ENCODE measurements around the gene COL16A1.

Gene COL16A1

DNA sequence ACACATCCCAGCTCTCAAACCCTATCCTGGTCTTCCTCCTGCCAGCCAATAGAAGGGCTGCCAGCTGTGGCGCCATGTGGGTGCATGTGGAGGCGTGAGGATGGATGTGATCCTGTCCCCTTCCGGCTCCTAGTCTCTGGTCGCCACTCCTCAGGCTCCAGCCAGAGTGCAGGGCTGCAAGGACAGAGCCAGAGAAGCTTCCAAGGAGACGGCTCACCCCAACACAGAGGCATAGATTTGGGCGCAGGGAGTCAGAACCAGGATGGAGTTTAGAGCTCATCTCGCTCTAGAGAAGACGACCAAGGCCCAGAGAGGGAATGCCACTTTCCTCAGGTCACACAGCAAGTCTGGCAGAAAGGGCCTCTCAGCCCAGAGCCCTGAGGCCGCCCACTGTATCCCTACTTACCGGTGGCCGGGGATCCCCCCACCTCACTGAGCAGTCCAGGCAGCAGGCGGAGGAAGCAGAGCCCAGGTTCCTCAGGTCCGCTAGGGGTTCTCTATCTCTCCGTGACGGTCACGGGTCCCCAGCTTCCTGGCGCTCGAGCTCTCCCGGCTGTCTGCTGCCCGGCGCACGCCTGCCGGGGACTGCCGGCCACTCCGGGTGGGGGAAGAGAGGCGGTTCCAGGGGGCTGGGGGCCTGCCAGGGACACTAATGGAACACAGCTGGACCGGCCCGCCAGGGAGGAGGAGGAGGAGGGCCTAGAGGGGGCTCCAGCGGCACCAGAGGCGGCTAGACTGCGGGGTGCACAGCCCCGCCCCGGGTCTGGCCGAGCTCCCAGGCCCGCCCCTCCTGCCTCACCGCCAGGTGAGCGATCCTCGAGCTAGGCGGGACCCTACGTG is at the start of gene COL16A1:
COL16A1 (minus strand) TSS at position 587 of the 840 bp plus-strand sequence. CDS start 1,824 bp downstream, outside the sequence.
- DNase-seq (ENCODE audit: low spot score) (peak; percentile 60), FAIRE-seq (no peak)

- FAIRE-seq (no peak), DNase-seq (ENCODE audit: low spot score) (no peak)
Observed at GRCh38 chr1:31752952-31753475, 49.2 kb upstream of the COL16A1 start.

GRCh38 chr1:31752258-31752657 is 48.4 kb upstream of the COL16A1 start:
- DNase-seq (ENCODE audit: low spot score) = no peak
- FAIRE-seq = no peak

GRCh38 chr1:31751822-31752241 is 48.0 kb upstream of the COL16A1 start:
- DNase-seq (ENCODE audit: low spot score) (no peak), FAIRE-seq (no peak)

DNA sequence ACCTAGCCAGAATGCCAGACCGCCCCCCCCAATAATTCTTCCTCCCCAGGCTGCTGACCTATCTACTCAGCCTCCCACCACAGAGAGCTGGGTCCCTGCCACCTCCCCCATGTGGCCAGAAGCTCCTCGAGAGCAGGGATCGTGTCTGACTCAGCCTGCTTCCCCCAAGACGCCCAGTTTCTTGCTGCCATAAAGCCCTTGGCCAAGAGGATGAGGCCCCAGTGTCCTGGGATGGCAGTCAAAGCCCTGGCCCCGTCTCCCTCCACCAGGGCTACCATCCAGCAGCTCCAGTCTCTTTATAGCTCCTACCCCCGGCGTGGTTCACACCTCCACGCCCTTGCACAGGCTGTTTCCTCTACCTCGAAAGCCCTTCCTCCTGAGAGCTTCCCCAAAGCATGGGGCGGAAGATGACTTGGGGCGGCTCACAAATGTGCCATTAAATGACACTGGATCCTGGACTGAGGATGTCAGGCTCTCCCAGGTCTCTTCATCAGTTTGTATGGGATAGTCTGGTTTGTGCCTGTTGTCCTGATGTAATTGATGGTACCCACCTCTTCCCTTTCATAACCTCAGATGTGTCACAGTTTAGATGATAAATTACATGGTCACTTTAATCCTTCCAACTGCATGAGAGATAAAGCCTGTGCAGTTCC is 47.2 kb upstream of the COL16A1 start:
- DNase-seq (ENCODE audit: low spot score) (no peak), FAIRE-seq (no peak)

DNA sequence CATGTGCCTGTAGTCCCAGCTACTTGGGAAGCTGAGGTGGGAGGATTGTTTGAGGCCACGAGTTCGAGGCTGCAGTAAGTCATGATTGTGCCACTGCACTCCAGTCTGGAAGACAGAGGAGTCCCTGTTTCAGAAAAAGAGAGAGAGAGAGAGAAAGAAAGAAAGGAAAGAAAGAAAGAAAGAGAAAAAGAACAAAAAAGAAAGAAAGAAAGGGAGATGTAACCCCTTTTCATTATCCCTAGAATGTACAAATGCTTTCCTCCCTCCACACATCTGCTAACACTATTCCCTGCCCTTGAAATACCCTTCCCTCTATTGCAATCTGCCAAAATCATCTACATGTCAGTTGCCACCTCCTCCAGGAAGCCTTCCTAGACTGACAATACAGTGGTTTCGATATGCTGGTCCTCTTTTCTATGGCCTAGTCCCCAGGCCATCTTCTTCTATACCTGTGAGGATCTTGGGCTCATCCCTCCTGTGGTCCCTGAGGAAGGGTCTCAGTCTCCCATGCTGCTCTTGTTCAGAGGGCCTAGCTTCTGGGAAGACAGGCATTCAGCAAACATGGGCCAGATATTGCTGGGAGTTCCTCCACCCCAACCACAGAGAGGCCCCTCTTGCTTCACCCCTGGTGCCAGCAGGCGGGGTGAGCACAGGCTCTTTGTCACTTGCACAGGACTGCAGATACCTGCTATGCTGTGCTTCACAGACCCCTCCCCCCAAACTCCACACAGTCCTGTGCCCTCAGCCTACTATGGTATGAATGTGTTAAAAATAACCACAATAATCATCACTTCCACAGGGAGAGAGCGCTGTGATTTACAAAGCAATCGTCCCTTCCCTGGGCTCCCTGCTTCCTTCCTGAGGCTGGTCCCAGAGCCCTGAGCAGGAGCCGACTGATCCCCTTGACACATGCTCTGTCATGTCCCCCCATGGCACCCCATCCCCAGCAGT is 46.2 kb upstream of the COL16A1 start:
- FAIRE-seq (no peak), DNase-seq (ENCODE audit: low spot score) (no peak)

- FAIRE-seq (no peak), DNase-seq (ENCODE audit: low spot score) (no peak)
Observed at GRCh38 chr1:31748365-31748764, 44.5 kb upstream of the COL16A1 start.

DNA sequence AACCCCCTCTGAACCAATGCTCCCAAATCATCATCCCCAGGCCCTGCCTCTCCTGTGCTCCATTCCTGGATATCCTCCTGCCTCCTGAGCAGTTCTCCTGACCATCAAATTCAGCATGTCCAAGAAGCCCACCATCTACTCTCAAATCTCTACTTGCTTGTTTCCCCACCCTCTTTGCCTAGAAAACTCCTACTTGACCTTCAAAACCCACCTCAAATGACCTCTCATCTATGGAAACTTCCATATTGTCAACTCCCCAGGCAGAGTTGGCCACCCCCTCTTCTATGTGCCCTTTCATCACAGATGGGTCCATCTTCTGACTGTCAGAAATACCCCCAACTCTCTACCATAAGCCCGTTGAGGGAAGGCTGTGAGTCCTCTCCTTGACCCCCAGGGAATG is 43.5 kb upstream of the COL16A1 start:
- no peak for DNase-seq (ENCODE audit: low spot score)
- FAIRE-seq = no peak

GRCh38 chr1:31746687-31747086 is 42.9 kb upstream of the COL16A1 start:
- no peak for FAIRE-seq
- DNase-seq (ENCODE audit: low spot score) = no peak

DNA sequence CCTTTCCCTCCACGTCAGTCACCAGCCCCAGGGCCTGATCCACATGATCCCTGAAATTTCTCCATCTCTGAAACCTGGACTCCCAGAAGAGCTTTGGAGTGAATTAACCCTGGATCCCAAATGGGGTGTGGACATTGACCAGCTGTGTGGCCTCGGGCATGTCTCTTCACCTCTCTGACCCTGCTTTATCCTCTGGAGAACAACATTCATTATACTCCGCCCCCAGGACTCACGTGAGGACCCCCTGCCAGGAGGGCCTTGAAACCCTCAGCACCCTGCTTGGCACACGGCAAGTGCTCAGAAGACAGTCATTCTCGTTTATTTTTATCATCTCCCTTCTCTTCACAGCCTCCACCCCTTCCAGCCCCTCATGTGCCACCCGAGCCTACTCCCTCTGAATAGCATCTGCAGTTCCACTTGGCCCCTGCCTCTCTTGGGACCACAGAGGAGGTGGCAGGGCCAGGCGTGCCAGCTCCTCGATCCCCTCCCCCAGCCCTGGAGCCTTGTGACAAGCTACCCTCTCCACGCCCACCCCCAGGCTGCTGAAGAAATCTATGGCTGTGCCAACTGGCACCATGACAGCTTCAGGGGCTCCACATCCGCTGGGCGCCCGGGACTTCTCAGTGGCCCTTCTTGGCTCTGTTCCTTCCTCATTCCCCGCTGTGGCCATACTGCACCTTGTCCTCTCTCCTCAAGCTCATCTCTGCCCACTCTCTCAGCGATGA is 42.3 kb upstream of the COL16A1 start:
- no peak for FAIRE-seq
- no peak for DNase-seq (ENCODE audit: low spot score)

DNA sequence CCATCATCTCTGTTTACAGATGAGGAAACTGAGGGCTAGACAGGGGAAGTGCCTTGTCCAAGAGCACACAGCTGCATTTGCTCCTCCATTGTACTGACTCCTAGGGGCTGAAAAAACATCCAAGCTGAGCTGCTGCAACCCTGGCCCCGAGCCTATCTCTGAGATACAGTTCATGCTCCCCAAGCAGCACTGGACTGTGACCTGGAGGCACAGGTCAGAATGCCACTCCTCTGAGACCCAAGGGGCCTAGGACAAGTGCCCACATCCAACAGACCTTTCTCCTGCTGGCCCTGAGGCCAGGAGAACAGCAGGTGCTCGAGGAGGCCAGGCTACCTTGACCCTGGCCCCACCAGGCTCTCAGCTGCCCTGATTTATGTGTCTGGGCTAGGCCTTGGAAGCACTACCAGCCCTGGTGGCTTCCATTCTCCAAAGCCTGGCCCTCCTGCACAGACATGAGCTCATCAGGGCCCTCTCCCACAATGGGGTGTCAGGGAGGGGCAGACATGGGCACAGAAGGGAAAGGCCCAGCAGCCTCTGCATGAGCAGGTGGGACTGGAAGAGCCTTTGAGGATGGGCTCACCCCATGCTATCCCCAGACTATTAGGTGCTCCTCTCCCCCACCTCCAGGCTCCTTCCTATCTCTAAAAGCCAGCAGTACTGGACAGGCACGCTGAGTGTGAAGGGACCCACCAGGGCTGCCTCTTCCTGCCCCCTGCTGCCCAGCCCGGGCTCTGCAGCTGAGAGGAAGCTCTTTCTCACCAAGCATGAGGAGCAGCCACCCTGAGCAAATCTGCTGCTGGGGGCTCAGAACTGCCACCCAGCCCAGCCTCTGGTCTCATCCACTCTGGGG is 41.5 kb upstream of the COL16A1 start:
- peak; percentile 70 for DNase-seq (ENCODE audit: low spot score)
- FAIRE-seq = no peak

GRCh38 chr1:31744165-31744888 is 40.5 kb upstream of the COL16A1 start:
- no peak for FAIRE-seq
- DNase-seq (ENCODE audit: low spot score) = no peak

GRCh38 chr1:31742462-31743212 is 38.8 kb upstream of the COL16A1 start:
- no peak for DNase-seq (ENCODE audit: low spot score)

GRCh38 chr1:31739346-31739745 is 35.5 kb upstream of the COL16A1 start:
- FAIRE-seq (no peak), DNase-seq (ENCODE audit: low spot score) (no peak)

More at GRCh38 chr1:31742462-31743212, 38.8 kb upstream of the COL16A1 start:
- FAIRE-seq = no peak

DNA sequence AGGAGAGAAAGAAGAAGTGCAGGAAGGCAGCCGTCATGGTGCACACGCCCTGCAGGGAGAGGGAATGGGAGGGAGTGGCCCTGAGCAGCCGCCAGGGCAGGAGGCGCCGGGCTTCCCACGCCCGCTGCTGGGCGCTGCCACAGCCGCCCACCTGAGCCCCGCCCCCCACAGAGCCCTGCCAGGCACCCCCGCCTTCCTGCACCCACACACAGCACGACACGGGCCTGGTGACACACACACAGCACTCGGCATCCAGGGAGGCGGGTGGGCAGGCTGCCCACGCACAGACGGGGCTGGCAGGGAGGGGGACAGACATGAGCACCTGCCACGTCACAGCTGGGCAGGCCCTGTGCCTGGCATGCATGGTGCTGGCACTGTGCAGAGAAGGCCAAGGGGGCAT is 32.9 kb upstream of the COL16A1 start:
- DNase-seq (ENCODE audit: low spot score) = no peak
- FAIRE-seq = peak; percentile 32

GRCh38 chr1:31735571-31735970 is 31.8 kb upstream of the COL16A1 start:
- FAIRE-seq = no peak
- DNase-seq (ENCODE audit: low spot score) = no peak

GRCh38 chr1:31734582-31735107 is 30.8 kb upstream of the COL16A1 start:
- FAIRE-seq = no peak
- DNase-seq (ENCODE audit: low spot score) = no peak

All from urothelium cell line (cell line).